ENCODE measurements around the gene SNX8. TPM values are rescaled to one million over a fixed set of nuclear protein-coding genes. Genes with fewer than 3 reads are reported as not detected.

Gene SNX8
- total and polyA plus RNA-seq, 9 of the 15 experiments (the other 6 are each of a cell fraction or from before 2014, with no cell fraction given), result 2.7 to 51.6 (median 16.9) TPM

GRCh38 chr7:2261611-2262010 is 52.6 kb downstream of the SNX8 start:
- in situ Hi-C loops (cut with MboI), result no loop called here
- Histone ChIP-seq H3K9ac (ENCODE audit: insufficient read depth in 1 of 2, low read depth in 2 of 2, low read length in 2 of 2) (no peak overlapping the region), H3K9me1 (ENCODE audit: control insufficient read depth, insufficient read depth, low read length) (no peaks in the 10 kb centered on the region), H4K20me1 (replicated peaks; ENCODE audit: control insufficient read depth, insufficient read depth, low read length) (no peaks in the 10 kb centered on the region), H3K9me3 (replicated peaks; ENCODE audit: control insufficient read depth, insufficient read depth, low read depth, low read length) (no peaks in the 10 kb centered on the region), H3K36me3 (ENCODE audit: control insufficient read depth, insufficient read depth, low read length) (peaks cover 47% of the 10 kb centered on the region; the same call in 2 of the 3 replicates), H3K4me1 (replicated peaks in 1 of 2; ENCODE audit: control insufficient read depth in 2 of 2, insufficient read depth in 2 of 2, low read length in 2 of 2) (peaks cover 0 to 9% of the 10 kb centered on the region in 2 experiments; a peak in 1 of 5 replicates), H3K4me3 (no peak overlapping the region), H3K79me2 (ENCODE audit: control insufficient read depth, insufficient read depth, low read length) (no peaks in the 10 kb centered on the region), H3K27ac (ENCODE audit: extremely low read depth, low read depth, low read length) (no peak overlapping the region), H3K27me3 (ENCODE audit: control insufficient read depth in 2 of 2, insufficient read depth in 2 of 2, low read length in 2 of 2) (no peaks in the 10 kb centered on the region), H2AFZ (ENCODE audit: low read depth, low read length) (no peak overlapping the region), H3K4me2 (ENCODE audit: insufficient read depth, low read length) (no peak overlapping the region)
- DNase-seq (ENCODE audit: extremely low read depth in 1 of 4, low spot score in 3 of 4) (no peak), FAIRE-seq (no peak), ATAC-seq (no peak)
- 75% methylated on average over 11 of the region's 14 CpGs for WGBS (ENCODE audit: insufficient coverage, low coverage, missing lambda C conversion rate)
- BruUV-seq (replicated peaks), result no TSS peak
- no peak for TF ChIP-seq SMARCA5 (IDR thresholded peaks at IDR 0.05)
- TF ChIP-seq ZNF561 (CRISPR knock-in tag; conservative IDR thresholded peaks at IDR 0.05), result no peak
- TF ChIP-seq NR2F6 (CRISPR knock-in tag; IDR thresholded peaks at IDR 0.05), result no peak
- no peak for TF ChIP-seq PML (IDR thresholded peaks at IDR 0.05; ENCODE audit: low read length)
- TF ChIP-seq MCM5 (IDR thresholded peaks at IDR 0.05; ENCODE audit: low read depth), result no peak
- TF ChIP-seq SREBF2 (CRISPR knock-in tag; IDR thresholded peaks at IDR 0.05), result no peak
- TF ChIP-seq NBN (IDR thresholded peaks at IDR 0.05; ENCODE audit: low read depth), result no peak
- intact Hi-C loops (cut with micrococcal nuclease), result no loop called here
- POLR2A ChIA-PET, result interaction anchor here (0.7 to 0.8 kb wide), 2 partner anchors 8 to 74 kb away, joined by 3 to 4 read pairs; no protein-coding TSS in a partner anchor
- CTCF ChIA-PET (ENCODE audit: low intra/inter-chr PET ratio), result no interaction called here

GRCh38 chr7:2260820-2261219 is 53.4 kb downstream of the SNX8 start:
- Histone ChIP-seq H4K20me1 (replicated peaks; ENCODE audit: control insufficient read depth, insufficient read depth, low read length) (no peaks in the 10 kb centered on the region), H3K9me3 (replicated peaks; ENCODE audit: control insufficient read depth, insufficient read depth, low read depth, low read length) (no peaks in the 10 kb centered on the region), H3K9me1 (ENCODE audit: control insufficient read depth, insufficient read depth, low read length) (no peaks in the 10 kb centered on the region), H3K27me3 (ENCODE audit: control insufficient read depth in 2 of 2, insufficient read depth in 2 of 2, low read length in 2 of 2) (no peaks in the 10 kb centered on the region), H3K27ac (ENCODE audit: extremely low read depth, low read depth, low read length) (no peak overlapping the region), H3K9ac (ENCODE audit: insufficient read depth in 1 of 2, low read depth in 2 of 2, low read length in 2 of 2) (peak overlapping the region in 1 of 2 experiments; percentile 26; a peak in 1 of 4 replicates), H3K4me3 (no peak overlapping the region), H2AFZ (ENCODE audit: low read depth, low read length) (no peak overlapping the region), H3K36me3 (ENCODE audit: control insufficient read depth, insufficient read depth, low read length) (peaks cover 53% of the 10 kb centered on the region; the same call in 2 of the 3 replicates), H3K79me2 (ENCODE audit: control insufficient read depth, insufficient read depth, low read length) (no peaks in the 10 kb centered on the region), H3K4me2 (ENCODE audit: insufficient read depth, low read length) (no peak overlapping the region), H3K4me1 (replicated peaks in 1 of 2; ENCODE audit: control insufficient read depth in 2 of 2, insufficient read depth in 2 of 2, low read length in 2 of 2) (peaks cover 0 to 14% of the 10 kb centered on the region in 2 experiments; a peak in 1 of 5 replicates)
- FAIRE-seq, result no peak
- DNase-seq (ENCODE audit: extremely low read depth in 1 of 4, low spot score in 3 of 4), result no peak
- WGBS (ENCODE audit: insufficient coverage, low coverage, missing lambda C conversion rate), result 87% methylated on average over 4 of the region's 5 CpGs
- ChIA-PET POLR2A (interaction anchor here (0.5 to 0.8 kb wide), 3 partner anchors 9 to 406 kb away, joined by 3 to 6 read pairs (median 4); no protein-coding TSS in a partner anchor), CTCF (ENCODE audit: low intra/inter-chr PET ratio) (no interaction called here)
- in situ Hi-C loops (cut with MboI), result no loop called here
- TF ChIP-seq MYNN (IDR thresholded peaks at IDR 0.05) (no peak), MYNN (CRISPR knock-in tag; IDR thresholded peaks at IDR 0.05) (no peak), NFIC (IDR thresholded peaks at IDR 0.05) (peak; percentile 46; the same call in 1 of the 2 replicates)
- BruUV-seq (replicated peaks), result no TSS peak
- ATAC-seq, result no peak
- intact Hi-C loops (cut with micrococcal nuclease), result no loop called here

Measured in K562 (cell line).